NCI-H1436 treated with DMSO at 0.1 percent for 48 hours (cell line): Measurements from ENCODE around the gene GLT1D1.
"Not testable (repeated sequence)": the region's sequence is repeated elsewhere in the genome, so short reads cannot be mapped to it uniquely, and the experiment has no call there.

Experiments
- DNase-seq: peaks from one replicate; lab custom pipeline; 2025; lab: John Stamatoyannopoulos, UW

GLT1D1 gene

DNA sequence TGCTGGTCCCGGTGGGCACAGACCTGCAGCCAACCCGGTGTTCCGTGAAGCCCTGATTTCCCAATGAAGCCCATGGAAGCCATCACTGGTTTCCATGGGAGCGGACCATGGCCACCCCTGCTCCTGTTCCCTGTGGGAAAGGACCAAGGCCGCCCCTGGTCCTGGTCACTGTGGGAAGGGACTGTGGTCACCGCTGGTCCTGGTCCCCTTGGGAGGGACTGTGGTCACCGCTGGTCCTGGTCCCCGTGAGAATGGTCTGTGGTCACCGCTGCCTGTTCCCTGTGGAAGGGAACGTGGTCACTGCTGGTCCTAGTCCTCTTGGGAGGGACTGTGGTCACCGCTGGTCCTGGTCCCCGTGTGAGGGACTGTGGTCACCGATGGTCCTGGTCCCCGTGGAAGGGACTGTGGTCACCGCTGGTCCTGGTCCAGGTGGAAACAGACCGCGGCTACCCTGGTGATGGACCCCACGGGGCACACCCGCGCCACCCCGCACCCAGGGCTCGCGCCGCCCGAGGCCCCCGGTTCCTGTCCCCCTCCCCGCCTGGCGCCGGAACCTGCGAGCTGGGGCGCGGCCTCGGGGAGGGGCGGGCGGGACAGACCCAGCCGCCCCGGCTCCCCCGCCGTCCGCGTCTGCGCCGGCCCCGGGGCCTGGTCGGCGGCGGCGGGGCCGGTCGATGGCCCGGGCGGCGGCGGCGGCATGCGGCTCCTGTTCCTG lies at the start of gene GLT1D1:
TSS of gene GLT1D1 (plus strand) at position 594 of the 715 bp plus-strand sequence. CDS start at position 698, 104 bp downstream.
- DNase-seq = no peak

DNA sequence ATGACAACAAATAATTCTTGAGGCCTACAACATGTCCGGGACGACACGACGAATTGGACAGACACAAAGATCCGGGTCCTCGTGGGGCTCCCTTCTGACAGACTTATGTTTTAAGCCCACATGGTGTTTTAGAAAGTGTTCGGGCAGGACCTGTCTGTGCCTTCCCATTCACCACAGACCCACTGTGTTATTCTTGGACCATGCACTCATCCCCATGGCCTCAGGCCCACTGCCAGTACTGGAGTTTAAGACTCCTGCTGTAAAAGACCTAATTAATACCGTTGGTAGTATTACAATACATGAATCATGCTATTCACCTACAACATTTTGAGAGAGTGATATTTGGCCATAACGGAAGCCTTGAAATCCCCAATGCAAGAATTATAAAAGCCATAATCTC lies 49.5 kb upstream of the GLT1D1 start:
- DNase-seq = no peak

GRCh38 chr12:128804762-128805161 lies 48.5 kb upstream of the GLT1D1 start:
- no peak for DNase-seq

GRCh38 chr12:128805406-128805805 lies 47.9 kb upstream of the GLT1D1 start:
- not testable (repeated sequence) for DNase-seq

GRCh38 chr12:128806573-128806972 lies 46.7 kb upstream of the GLT1D1 start:
- no peak for DNase-seq

DNA sequence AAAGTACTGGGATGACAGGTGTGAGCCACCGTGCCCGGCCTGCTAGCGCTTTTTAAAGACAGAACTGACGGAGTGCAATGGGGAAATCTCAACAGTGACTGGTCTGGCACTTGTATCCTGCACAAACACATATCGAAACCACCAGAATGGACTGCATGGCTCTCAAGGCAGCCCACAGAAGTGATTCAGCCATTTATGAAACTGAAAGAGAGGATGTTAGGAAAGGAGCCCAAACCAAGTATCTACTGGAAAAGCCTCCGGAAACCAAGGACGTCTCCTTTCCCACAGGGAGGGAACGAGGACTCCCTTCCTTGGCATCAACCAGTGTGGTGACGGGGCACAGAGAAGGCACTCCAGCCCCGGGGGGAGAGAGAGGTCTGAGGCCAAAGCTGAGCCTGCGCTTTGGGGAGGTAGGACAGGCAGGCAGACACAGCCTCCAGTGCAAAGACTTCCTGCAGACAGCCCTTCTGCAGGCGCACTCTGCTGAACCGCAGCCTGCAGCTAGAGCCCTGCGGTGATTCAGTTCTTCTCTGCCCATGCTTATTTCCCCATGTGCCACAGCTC lies 46.0 kb upstream of the GLT1D1 start:
- DNase-seq = no peak

DNA sequence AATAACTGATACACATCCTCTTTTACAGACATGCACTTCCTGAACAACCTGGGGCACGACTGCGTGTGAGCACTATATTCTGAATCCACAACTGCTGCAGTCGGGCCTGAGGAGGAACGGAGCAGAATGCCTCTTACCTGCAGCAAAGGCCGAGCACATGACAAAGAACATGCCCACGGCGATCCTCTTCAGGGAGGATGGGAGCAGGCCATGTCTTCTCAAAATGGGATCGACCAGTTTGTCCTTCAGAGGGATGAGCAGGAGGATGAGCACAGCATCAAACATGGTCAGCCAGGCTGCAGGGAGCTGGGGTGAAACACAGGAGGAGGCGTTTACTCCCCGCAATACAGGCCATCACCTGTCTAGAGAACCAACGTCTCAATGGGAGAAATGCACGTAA lies 44.6 kb upstream of the GLT1D1 start:
- DNase-seq = no peak

GRCh38 chr12:128810182-128811127 lies 42.8 kb upstream of the GLT1D1 start:
- no peak for DNase-seq

DNA sequence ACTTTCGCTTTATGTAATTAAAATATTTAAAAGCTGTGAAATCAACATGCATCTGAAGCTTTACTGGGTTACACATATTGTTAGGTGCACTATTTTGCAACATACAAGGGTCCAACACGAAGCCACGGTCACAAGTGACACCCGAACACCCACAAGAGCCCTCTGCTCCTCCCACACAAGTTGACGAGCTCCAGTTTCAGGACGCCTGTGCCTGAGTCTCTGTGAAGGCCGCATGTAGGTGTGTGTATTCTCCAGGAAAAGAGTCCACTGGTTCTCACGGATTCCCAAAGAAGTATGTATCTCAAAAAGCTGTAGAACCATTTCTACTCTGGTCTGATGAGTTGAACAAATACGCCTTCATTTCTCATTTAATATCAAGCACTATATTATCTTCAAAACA lies 41.5 kb upstream of the GLT1D1 start:
- no peak for DNase-seq

GRCh38 chr12:128813392-128813791 lies 39.9 kb upstream of the GLT1D1 start:
- DNase-seq = no peak

DNA sequence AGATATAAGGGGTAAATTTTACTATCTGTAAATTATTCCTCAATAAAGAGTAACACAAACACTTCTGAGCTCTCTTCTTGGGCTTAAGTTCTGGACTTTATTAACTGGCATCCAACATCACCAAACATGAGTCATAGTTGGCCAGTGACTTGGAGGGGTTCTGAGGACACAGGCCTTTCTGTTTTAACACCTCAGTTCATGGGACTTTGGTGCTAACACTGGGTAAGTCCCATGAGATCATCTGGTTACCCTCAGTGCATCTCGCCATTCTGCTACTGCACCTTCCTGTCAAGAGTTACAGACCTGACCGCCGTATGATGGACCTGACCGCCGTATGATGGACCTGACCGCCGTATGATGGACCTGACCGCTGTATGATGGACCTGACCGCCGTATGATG lies 39.4 kb upstream of the GLT1D1 start:
- DNase-seq = no peak

- DNase-seq = no peak
These were observed 38.6 kb upstream of the GLT1D1 start for GRCh38 chr12:128814411-128815261.

DNA sequence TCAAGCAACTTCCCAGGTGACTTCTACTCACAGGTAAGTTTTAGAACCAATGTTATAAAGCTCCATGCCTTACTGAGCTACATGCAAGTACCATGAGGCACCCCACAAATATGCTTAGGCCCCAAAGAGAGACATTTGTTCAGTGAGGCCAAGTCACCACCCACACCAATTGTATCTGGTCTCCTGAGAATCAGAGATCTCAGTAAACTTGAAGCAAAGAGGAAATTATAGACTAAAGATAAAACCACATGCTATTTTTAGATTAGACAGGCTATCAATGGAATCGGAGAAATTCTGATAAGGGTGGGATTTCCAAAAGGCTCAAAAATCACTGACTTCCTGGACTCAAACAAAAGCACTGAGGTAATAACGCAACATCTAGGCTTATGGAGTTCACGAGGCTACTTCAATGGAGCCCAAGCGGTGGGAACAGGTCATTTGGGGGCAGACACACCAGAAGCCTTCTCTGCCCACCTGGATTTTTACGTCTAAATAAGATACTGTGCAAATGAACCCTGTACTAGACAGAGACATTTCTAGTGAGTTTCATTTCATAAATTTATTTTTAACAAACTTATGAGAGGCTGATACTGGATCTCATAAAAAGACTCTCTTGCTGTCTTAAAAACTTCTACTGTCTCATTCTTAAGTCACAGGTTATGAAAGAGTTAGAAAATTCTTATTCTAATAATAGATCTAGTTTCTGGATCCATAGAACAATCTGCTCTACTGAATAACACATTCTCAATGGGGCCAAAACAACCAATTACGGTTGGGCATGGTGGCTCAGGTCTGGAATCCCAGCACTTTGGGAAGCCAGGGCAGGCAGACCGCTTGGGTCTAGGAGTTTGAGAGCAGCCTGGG lies 37.3 kb upstream of the GLT1D1 start:
- no peak for DNase-seq

DNA sequence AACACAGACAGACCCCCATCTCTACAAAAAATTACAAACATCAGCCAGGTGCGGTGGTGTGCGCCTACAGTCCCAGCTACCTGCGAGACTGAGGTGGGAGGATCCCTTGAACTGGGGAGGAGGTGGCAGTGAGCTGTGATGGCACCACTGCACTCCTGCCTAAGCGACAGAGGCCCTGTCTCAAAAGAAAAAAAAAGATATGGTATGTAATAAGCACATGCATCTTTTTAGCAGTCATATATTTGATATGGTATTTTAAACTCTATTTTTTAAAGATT lies 36.7 kb upstream of the GLT1D1 start:
- no peak for DNase-seq

- DNase-seq = no peak
These were observed 35.9 kb upstream of the GLT1D1 start for GRCh38 chr12:128817111-128818015.

DNA sequence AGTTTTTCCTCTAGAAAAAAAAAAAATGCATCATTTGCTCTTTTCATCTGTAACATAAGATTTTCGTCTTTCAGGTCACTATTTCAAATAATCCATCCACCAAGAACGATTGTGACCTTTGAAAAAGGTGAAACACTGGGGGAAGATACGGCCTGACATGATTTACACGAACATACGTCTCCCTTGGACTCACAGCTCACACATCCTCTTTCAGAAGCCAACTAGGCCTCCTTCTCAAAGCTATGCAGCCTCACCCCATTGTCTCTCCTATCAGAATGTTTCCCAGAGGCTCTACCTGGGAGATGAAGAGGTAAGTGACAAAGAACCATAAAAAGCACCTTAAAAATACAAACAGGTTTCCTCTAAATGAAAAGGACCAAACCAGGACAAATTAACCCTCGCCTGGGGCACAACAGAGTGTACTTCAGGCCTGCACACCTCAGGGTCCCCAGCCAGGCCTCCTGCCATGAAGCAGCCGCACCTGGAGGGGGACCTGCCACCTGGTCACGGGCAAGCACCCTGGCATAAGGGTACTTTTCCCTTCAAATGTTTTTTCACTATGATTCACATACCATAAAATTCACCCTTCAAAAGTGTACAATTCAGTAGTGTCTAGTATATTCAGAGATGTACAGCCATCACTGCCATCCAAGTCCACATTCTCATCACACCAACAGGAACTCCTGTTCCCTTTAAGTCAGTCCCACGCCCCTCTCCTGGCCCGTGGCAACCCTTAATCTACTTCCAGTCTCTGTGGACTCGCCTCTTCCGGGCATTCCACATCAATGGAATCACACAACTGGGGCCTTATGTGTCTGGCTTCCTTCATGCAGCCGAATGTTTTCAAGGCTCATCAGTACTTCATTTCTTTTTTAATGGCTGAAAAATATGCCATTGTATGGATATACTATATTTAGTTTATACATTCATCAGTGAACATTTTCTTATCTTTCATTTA lies 34.9 kb upstream of the GLT1D1 start:
- DNase-seq = no peak

DNA sequence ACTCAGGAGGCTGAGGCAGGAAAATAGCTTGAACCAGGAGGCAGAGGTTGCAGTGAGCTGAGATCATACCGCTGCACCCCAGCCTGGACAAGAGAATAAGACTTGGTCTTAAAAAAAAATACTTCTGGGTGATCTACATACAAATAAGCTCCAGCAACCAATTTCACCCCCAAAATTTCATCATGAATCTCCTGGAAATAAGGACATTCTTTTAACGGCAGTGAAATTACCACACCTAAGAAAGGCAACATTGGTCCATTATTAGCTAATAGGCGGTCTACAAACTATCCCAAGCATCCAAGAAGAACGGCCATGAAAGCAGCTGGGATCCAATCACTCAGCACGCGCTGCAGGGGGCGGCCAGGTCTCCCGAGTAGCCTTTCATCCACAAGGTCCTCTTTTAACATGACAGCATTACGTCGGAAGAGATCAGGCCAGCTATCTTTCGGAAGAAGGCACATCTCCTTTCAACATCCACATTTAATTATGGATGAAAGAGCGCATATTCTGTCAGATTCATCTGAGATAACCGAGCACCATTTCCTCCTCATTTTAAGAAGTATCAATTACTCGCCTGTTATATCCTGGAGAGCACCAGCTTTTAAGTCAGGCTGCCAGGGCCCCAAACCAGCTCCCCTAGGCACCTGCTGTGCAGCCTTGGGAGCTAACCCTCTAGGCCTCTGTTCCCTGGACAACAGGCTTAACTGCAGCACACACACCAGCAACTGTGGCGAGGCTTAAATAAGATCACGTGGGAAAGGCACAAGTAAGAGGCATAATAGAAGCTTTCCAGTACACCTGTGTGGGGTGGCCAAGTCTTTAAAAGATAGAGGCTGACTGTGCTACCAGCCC lies 33.8 kb upstream of the GLT1D1 start:
- no peak for DNase-seq

- no peak for DNase-seq
These were observed 33.0 kb upstream of the GLT1D1 start for GRCh38 chr12:128820253-128820652.
